Keratinocyte (primary cell): ENCODE data around the gene DNAI2. TPM values are rescaled to one million over a fixed set of nuclear protein-coding genes. Genes with fewer than 3 reads are reported as not detected.

ENCODE experiments used
- DNase-seq: peaks from one replicate; pipeline ENCODE4 v3.0.0-alpha.2; 2011; ENCODE audit warnings: low read depth, missing footprints, low spot score
- FAIRE-seq: peaks from 2 replicates; lab custom pipeline; 2011; peaks lifted over from hg19 to GRCh38; lab: Jason Lieb, UNC
- H2AFZ ChIP-seq: 2 replicates; pipeline ENCODE4 v1.6.0; 2012; ENCODE audit warnings: low read length, control low read depth, inconsistent platforms; ENCODE audit not compliant: control insufficient read depth
- H3K27ac ChIP-seq: 2 replicates; pipeline ENCODE4 v1.5.1; 2011; ENCODE audit warnings: low read length; ENCODE audit not compliant: control insufficient read depth, insufficient read depth
- H3K27me3 ChIP-seq: 3 replicates; pipeline ENCODE4 v1.6.0; 2011; ENCODE audit warnings: low read length; ENCODE audit not compliant: control insufficient read depth, insufficient read depth; ENCODE audit errors: extremely low read depth
- H3K36me3 ChIP-seq, 2 experiments: 2 replicates in 1 of 2; 3 replicates in 1 of 2; pipeline ENCODE4 v1.5.1; 2011; ENCODE audit warnings: low read length in 2 of 2, mild to moderate bottlenecking in 1 of 2; ENCODE audit not compliant: control insufficient read depth in 2 of 2, insufficient read depth in 2 of 2; ENCODE audit errors: extremely low read depth in 1 of 2
- H3K4me1 ChIP-seq: 3 replicates; pipeline ENCODE4 v1.5.1; 2011; ENCODE audit warnings: low read length; ENCODE audit not compliant: control insufficient read depth, insufficient read depth; ENCODE audit errors: extremely low read depth
- H3K4me2 ChIP-seq: 3 replicates; pipeline ENCODE4 v1.6.0; 2011; ENCODE audit warnings: low read depth, low read length; ENCODE audit not compliant: control insufficient read depth, insufficient read depth; ENCODE audit errors: extremely low read depth
- H3K4me3 ChIP-seq, 3 experiments: fragments of 200-600 bp in 1 of 3; sonication (generic) in 1 of 3; 2 replicates in 2 of 3; 3 replicates in 1 of 3; pipeline ENCODE4 v1.5.1; 2011 to 2016; ENCODE audit warnings: low read length in 3 of 3, mild to moderate bottlenecking in 3 of 3, control low read depth in 2 of 3, inconsistent platforms in 1 of 3, low read depth in 1 of 3, mixed read lengths in 1 of 3, mixed run types in 1 of 3, moderate library complexity in 1 of 3; ENCODE audit not compliant: control insufficient read depth in 2 of 3, insufficient read depth in 2 of 3; ENCODE audit errors: extremely low read depth in 1 of 3
- H3K79me2 ChIP-seq: 2 replicates; pipeline ENCODE4 v1.6.0; 2012; ENCODE audit warnings: low read length; ENCODE audit not compliant: control insufficient read depth, insufficient read depth
- H3K9ac ChIP-seq: 3 replicates; pipeline ENCODE4 v1.6.0; 2011; ENCODE audit warnings: low read length; ENCODE audit not compliant: control insufficient read depth, insufficient read depth; ENCODE audit errors: extremely low read depth
- H3K9me1 ChIP-seq: 3 replicates; pipeline ENCODE4 v1.6.0; 2011; ENCODE audit warnings: low read length; ENCODE audit not compliant: control insufficient read depth, insufficient read depth; ENCODE audit errors: extremely low read depth
- H3K9me3 ChIP-seq: 2 replicates; pipeline ENCODE4 v1.5.1; 2012; ENCODE audit warnings: low read depth, low read length; ENCODE audit not compliant: control insufficient read depth
- H4K20me1 ChIP-seq: 3 replicates; pipeline ENCODE4 v1.6.0; 2011; ENCODE audit warnings: low read length; ENCODE audit not compliant: control insufficient read depth, insufficient read depth; ENCODE audit errors: extremely low read depth
- EZH2 ChIP-seq: IDR thresholded peaks from one replicate; pipeline ENCODE4 v1.6.1; 2012; ENCODE audit warnings: inconsistent platforms, mild to moderate bottlenecking, low read length, moderate library complexity
- dilution Hi-C: fragments of 300-500 bp; cut with MboI; formaldehyde crosslinking; loops from one replicate; pipeline ENCODE4 v1.7.0; 2020; ENCODE audit warnings: low sequenced_read_pairs; ENCODE audit not compliant: extremely low pct_ligation_motif_present
- polyA plus RNA-seq, 5 experiments: library from polyadenylated mRNA; depleted of rRNA in 3 of 5; stranded (reverse) in 3 of 5; stranded (forward) in 1 of 5; unstranded in 1 of 5; fragments of >200 nt; gene quantifications; 1 replicate in 1 of 5; 2 replicates in 3 of 5; 3 replicates in 1 of 5; pipeline versions ENCODE4 v1.2.1 to v1.2.3, GENCODE V29; 2011 to 2012; ENCODE audit warnings: missing spikeins in 2 of 5, low read depth in 1 of 5, low replicate concordance in 1 of 5
- TF ChIP-seq, protein P1 (sequence below), 3 experiments: IDR thresholded peaks in 1 of 3; conservative IDR thresholded peaks in 1 of 3; optimal IDR thresholded peaks in 1 of 3; 2 replicates in 2 of 3; 3 replicates in 1 of 3; pipeline versions ENCODE3 to v1.5.1; 2011; ENCODE audit warnings: low read length in 3 of 3, mild to moderate bottlenecking in 3 of 3, moderate library complexity in 2 of 3, control low read depth in 1 of 3, inconsistent platforms in 1 of 3; ENCODE audit not compliant: insufficient read depth in 2 of 3; ENCODE audit errors: extremely low read depth in 1 of 3

Gene DNAI2
- polyA plus RNA-seq, 1 donor (not counting 4 experiments of a cell fraction or from before 2014, with no cell fraction given) = not detected

DNA sequence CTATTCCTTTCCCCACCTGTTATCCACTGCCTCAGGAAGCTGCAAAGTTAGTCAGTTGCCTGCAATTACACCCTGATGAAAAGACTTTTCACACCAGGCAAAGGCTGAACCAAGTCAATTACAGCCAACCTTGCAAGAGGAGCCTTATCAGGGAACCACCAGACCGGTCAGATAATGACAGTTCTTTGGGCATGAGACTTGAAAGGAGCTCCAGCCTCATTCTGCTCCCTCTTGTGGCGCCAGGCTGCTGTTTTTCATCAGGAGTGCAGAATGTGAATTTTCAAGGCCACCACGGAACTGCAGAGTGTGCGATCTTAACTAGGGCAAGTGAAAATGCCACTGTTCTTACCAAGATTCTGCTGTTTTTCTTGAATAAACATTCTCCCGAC is 22.5 kb downstream of the DNAI2 start:
- Histone ChIP-seq H3K27me3 (no peaks in the 10 kb centered on the region), H3K9me1 (no peaks in the 10 kb centered on the region), H3K27ac (no peak overlapping the region), H3K4me1 (peaks cover 16% of the 10 kb centered on the region), H3K9ac (no peak overlapping the region), H3K9me3 (no peaks in the 10 kb centered on the region), H3K4me3 (no peak overlapping the region), H2AFZ (no peak overlapping the region), H3K79me2 (no peaks in the 10 kb centered on the region), H3K36me3 (no peaks in the 10 kb centered on the region), H4K20me1 (no peaks in the 10 kb centered on the region), H3K4me2 (no peak overlapping the region)
- FAIRE-seq = peak; percentile 41
- dilution Hi-C loops = no loop called here
- TF ChIP-seq, protein P1, sequence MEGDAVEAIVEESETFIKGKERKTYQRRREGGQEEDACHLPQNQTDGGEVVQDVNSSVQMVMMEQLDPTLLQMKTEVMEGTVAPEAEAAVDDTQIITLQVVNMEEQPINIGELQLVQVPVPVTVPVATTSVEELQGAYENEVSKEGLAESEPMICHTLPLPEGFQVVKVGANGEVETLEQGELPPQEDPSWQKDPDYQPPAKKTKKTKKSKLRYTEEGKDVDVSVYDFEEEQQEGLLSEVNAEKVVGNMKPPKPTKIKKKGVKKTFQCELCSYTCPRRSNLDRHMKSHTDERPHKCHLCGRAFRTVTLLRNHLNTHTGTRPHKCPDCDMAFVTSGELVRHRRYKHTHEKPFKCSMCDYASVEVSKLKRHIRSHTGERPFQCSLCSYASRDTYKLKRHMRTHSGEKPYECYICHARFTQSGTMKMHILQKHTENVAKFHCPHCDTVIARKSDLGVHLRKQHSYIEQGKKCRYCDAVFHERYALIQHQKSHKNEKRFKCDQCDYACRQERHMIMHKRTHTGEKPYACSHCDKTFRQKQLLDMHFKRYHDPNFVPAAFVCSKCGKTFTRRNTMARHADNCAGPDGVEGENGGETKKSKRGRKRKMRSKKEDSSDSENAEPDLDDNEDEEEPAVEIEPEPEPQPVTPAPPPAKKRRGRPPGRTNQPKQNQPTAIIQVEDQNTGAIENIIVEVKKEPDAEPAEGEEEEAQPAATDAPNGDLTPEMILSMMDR (optimal IDR thresholded peaks at IDR 0.05 in 1 of 3, IDR thresholded peaks at IDR 0.05 in 1 of 3, conservative IDR thresholded peaks at IDR 0.05 in 1 of 3; ENCODE audit: extremely low read depth in 1 of 3, insufficient read depth in 2 of 3, low read length in 3 of 3) = peak; percentile 55 to 64 (median 57)
- TF ChIP-seq EZH2 = no peak
- DNase-seq = no peak

DNA sequence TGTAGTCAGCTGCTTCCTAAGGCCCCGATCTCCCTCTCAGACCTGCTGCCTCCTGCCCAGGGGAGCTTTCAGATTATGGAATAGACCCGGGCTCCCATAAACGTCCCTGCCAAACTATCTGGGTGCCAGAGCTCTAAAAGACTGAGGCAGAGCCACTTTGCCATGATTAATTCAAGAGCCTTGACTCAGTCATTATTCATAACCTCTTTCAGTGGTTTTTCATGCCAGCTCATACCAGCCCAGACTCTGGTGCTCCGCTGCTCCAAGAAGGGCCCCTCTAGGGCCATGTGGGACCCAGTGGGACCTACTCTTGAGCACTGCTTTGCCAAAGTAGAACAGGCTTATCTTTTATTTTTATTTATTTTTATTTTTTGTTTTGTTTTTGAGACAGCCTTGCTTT is 23.9 kb downstream of the DNAI2 start:
- Histone ChIP-seq H3K79me2 (no peaks in the 10 kb centered on the region), H3K36me3 (no peaks in the 10 kb centered on the region), H2AFZ (peak overlapping the region; percentile 44), H3K4me1 (peaks cover 16% of the 10 kb centered on the region), H3K9ac (peak overlapping the region; percentile 22), H3K9me1 (no peaks in the 10 kb centered on the region), H3K4me2 (peak overlapping the region; percentile 64), H3K27ac (peak overlapping the region; percentile 29), H3K27me3 (no peaks in the 10 kb centered on the region), H4K20me1 (no peaks in the 10 kb centered on the region), H3K4me3 (no peak overlapping the region), H3K9me3 (no peaks in the 10 kb centered on the region)
- TF ChIP-seq, protein P1 (optimal IDR thresholded peaks at IDR 0.05 in 1 of 3, IDR thresholded peaks at IDR 0.05 in 1 of 3, conservative IDR thresholded peaks at IDR 0.05 in 1 of 3; ENCODE audit: extremely low read depth in 1 of 3, insufficient read depth in 2 of 3, low read length in 3 of 3) = no peak
- TF ChIP-seq EZH2 = no peak
- no peak for DNase-seq
- dilution Hi-C loops = no loop called here
- FAIRE-seq = no peak
